Fibroblast of skin of right biceps (primary cell): Measurements from ENCODE around the gene RBSN.
A peak's percentile ranks its signal among the peaks of the same experiment; 100 is the strongest.

Experiments
- DNase-seq: peaks from one replicate; pipeline ENCODE4 v3.0.0-alpha.2; 2013

The RBSN gene

DNA sequence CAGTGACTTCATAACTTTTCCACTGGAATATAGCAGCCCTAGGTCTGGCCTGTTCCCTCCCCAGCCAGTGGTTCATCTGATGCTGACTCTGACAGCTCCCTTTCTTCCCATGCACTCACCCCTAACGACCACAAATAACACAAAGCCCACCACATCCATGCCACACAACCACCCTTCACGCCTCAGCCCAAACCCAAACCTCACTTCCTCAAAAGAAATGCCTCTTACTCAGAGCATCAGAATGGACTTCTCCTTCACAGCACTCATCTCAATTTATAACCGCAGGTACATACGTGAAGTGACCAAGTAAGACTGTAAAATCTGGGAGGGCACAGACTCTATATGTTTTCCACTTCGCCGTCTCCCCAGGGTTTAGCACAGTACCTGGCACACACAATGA is 1.1 kb downstream of the RBSN start:
- DNase-seq: peak; percentile 33

DNA sequence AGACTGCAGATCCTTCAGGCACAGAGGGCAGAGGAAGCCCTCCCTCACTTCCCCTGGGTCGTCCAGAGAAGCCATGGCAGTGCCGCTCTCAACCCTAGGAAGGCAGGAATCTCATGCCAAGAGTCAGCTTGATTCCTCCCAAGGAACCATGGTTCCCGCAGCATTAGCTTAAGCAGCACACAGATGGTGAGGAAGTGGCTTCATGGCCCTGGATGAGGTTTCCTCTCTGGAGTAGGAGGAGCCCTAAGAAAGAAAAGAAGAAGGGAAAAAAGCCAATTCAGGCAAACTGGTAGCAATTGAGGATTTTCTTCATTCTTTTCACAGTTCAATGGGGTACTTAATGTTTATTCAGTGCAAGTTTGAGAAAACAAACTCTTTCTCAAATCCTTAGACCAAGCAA is 2.9 kb downstream of the RBSN start:
- DNase-seq: no peak

DNA sequence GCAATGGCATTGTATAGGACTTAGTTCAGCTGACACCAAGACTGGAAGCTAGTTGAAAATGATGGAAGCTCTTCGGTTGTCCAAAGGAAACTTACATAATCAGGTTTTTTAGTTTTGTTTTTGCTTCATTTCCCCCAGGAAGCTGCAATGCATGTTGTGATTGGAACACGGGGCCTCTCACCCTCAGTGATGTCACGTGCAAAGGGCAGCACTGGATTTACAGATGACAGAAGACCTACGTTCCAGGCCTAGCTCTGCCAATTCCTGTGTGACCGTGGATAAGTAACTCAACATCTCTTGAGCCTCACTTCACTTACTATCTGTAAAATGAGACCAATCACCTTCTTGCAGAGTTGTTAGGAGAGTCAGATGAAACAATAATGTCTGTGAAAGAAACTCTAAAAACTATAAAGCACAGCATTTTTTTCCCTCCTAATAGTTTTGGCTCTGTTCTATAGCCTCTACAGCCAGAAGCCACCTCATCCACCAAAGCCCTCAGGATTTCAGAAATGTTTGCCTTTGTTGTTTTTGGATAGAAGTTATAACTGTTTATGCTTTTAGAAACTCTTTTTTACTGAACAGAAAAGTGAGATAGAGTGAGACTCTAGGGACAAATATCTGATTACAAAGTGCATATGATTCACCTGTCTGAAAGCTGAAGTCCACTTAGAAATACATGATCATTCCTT is 4.6 kb downstream of the RBSN start:
- no peak for DNase-seq

DNA sequence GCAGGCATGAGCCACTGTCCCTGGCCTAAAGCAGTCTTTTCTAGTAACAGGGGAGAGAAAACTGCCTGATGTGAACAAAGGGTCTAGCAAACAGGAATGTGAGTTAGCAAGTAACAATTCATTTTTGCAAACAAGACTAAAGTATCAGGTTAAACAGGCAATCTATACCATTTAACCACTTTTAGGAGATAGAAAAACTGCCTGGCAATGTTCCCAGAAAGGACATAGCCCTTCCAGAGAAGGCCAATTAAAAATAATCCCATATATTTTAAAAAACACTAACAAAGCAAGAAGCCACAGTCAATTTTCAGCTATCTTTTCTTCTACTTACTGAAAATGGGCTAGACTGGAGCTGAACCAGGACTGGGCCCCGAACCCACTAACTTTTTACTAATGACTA is 6.3 kb downstream of the RBSN start:
- no peak for DNase-seq

DNA sequence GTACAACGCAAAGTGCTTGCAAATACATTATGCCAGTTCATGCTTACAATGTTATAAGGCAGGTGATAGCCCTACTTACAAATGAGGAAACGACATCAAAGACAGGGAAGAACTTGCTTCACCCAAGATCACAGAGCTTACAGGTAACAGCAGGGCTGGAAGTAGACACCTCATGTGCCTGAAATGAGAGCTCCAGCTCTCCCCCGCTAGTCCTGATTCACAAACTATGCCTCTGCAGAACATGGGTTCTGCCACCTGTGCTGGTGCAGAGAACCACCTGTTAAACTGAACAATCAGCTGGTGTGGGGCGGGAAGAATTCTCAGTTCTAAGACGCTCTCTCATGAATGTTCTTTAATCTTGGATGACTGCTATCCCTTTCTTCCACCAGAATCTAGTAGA is 7.4 kb downstream of the RBSN start:
- DNase-seq: no peak

DNA sequence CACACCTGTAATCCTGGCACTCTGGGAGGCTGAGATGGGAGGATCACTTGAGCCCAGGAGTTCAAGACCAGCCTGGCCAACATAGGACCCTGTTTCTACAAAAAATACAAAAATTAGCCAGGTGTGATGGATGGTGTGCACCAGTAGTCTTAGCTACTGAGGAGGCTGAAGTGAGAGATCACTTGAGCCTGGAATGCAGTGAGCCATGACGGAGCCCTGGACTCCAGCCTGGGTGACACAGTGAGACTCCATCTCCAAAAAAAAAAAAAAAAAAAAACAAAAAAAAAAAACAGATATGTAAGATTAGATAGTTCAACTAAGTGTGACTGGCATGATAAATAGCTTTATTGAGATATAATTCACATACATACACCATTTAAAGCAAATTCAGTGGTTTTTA is 9.7 kb downstream of the RBSN start:
- DNase-seq: no peak

DNA sequence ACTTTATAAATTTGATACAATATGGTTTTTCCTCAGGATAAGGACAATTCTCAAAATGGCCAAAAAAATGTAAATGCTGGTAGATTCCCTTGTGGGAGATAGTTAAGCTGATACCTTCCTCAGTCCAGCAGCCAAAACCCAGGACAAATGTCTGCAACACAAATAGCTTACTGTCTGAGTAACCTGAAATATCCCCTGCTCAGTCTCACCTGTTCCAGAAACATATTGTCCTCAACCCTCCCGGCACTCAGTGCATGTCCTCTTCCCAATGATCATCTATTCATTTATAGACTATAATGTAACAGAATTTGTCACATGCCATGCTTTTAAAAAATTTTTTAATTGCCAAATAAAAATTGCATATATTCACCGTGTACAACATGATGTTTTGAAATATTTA is 12.2 kb downstream of the RBSN start:
- DNase-seq: no peak

DNA sequence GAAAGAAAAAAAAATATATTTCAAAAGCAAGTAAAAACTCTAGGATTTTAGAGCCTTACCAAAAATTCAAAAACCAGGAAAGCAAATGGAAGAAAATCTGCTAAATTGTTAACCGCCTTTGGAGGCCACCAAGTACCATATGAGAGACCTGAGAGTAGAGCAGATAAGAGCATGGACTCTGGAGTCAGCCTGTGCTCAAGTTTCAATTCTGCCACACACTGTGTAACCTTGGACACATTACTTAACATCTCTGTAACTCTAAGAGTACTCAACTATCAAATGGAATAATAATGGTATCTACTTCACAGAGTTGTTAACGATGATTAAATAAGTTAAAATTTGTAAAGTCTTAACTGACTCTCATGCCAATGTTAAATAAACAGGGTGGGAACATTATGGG is 12.7 kb downstream of the RBSN start:
- DNase-seq: no peak

DNA sequence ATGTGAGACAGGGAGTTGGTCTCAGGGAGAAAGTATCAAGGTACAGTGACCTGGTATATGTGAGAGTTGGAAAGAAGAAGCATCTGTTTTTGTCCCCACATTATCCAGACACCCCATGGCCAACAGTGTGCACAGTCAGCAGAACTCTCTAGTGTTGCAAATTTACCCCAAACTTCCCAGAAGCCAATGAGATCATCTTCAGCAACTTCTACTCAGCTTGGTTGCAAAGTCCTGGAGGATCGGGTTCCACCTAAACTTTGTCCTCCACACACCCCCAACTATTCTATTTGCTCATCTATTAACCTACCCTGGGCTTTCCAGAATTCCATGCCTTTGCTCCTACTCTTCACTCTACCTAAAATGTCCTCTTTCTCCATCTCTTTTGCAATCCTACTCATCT is 15.7 kb downstream of the RBSN start:
- DNase-seq: no peak

DNA sequence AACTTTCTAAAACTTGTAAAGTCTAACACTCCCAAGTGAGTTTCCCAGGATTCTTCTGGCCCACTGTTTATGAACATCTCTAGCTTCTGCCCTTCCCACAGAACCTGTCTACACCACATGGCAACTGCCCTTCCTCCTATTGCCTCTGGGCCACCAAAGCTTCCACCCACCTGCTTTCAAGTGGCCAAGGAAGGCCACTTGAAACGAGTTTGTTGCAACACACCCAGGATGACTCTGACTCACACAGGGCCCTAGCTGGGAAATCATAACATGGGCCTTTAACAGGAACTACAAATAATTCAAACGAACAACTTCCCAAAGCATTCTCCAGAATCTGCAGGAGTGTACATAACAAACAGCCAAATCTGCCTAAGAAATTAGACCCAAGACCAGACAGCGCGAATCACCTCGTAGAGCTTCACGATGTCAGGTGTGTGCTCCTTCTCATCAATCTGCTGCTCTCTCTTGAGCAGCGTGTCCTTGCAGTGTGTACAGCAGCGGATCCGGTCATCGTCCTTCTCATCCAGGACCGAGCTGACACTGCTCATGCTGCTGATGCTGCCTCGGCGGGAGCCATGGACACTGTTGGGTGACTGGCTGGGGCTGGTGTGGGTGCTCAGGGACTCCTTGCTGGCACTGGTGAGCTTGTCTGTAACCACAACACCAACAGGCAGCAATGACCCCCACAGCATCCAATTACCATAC is 16.8 kb downstream of the RBSN start:
- no peak for DNase-seq

DNA sequence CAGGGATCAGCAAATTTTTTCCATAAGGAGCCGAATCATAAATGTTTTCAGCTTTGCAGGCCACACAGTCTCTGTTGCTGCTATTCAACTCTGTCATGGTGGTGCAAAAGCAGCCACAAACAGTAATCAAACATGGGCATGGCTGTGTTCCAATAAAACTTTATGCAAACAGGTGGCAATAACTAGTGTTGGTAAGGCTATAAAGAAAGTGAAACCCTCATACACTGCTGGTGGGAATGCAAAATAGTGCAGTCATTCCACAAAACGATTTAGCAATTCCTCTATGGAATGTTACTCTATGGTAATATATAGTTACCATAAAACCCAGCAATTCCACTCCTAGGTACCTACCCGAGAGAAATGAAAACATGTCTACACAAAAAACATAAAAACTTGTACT is 19.9 kb downstream of the RBSN start:
- no peak for DNase-seq

DNA sequence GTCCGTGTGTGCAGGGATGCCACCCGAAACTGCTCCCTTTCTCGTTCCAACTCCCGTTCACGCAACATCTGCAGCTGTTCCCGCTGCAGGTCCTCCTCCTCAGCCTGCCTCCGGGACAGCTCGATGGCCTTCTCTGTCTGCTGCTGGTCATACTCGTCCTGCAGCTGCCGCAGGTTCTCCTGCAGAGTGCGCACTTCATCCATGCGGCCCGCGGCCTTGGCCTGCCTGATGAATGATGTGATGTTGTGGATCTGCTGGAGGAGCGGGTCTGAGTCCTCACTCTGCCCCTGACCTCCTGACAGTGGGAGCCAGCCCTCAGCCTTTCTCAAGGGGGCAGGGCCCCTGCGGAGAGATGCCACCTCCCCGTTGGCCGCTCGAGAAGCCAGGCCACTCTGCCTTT is 24.4 kb downstream of the RBSN start:
- DNase-seq: no peak

DNA sequence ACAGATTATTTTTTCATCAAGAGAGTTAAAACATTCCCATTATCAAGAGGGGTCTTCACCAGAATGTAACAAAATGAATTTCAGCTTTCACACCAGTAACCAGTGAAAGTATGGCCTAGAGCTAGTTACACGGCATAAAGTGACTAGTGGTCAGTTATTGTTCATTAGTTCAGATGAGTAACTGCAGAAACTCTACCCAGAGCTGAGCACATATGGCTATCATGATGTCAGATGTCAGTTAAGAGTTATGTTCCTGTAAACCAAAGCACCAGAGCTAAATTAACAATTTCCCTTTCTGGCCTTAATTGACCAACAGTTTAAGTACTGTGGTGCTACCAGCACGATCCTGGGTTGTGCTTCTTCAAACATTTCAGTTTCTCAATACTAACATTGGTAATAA is 27.2 kb downstream of the RBSN start:
- no peak for DNase-seq

DNA sequence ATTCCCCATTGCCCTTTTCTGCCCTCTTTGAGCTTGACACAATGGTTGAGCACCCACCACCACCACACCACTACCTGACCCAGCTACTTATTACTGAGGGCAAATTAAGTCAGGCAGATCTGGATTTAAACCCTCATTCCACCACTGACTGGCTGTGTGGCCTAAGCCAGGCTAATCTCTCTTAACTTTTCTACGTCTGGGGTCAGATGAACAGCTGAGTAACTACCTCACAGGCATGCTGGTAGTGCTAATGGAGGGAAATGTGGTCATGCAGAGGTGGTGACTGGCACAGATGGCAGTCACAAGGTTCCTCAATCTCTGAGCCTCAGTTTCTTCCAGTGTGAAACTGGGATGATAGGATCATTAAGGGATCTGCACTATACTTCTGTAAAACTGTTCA is 29.5 kb downstream of the RBSN start:
- no peak for DNase-seq

DNA sequence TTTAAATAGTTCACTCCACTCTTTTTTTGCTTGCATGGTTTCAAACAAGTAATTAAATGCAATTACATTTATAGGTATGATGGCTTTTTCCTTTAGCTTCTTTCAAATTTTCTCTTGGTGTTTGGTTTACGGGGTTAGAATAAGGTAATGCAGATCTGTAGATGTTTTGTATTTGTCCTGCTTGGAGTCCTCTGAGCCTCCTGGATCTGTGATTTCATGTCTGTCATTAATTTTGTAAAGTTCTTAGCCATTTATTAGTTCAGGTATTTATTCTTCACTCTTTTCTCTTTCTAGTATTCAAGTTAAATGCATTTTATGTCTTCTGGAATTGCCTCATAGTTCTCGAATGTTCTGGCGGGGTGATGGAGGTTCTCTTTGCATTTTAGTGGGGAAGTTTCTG is 32.5 kb downstream of the RBSN start:
- no peak for DNase-seq

DNA sequence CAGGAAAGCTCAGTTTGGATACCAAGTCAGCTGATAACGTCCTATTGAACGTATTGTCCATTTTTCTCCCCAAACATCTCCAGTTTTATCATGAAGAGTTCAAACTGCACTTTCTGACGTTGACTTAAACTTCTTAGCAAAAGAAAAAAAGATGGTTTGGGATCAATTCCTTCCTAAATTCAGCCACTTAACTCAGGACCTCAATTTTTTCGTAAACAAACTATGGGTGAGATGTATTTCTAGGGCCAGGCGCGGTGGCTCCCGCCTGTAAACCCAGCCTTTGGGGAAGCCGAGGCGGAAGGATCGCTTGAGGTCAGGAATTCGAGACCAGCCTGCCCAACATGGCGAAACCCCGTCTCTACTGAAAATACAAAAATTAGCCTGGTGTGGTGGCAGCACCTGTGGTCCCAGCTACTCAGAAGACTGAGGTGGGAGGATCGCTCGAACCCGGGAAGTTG is 33.4 kb downstream of the RBSN start:
- no peak for DNase-seq

DNA sequence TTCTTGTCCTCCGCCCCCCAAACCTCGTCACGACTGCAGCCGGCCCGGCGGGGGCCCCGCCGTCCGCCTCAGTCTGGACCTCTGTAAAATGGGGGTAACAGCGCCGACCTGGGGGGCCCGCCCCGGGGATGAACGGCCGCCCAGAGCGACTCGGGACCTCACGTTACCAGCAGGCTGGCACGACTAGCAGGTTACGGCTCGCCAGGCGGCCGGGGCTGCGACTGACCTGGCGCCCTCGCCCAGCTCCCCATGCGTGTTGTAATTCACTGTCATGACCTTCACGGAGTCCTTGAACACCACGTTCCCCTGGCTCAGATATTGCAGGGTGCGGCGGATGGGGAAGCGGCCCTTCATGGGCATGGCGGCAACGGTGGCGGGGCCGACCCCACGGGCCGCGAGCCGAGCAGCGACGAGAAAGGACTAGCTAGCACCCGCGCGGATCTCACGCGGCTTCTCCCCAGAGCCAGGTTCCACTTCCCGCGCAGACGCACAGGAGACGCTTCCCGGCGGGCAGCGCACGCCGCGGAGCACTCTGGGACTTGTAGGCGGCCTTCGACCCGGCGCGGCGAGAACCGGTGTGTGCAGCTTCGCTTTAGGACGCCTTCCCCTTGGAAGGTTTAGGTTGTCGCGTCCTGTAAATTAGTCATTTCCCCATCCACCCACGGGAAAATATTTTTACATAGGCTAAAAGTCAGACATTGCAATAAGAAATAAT is 34.0 kb downstream of the RBSN start, which contains the start of gene MRPS25:
TSS of gene MRPS25 (minus strand) at position 481 of the 715 bp plus-strand sequence. CDS start at position 360, 121 bp downstream.
- DNase-seq: peak; percentile 90

DNA sequence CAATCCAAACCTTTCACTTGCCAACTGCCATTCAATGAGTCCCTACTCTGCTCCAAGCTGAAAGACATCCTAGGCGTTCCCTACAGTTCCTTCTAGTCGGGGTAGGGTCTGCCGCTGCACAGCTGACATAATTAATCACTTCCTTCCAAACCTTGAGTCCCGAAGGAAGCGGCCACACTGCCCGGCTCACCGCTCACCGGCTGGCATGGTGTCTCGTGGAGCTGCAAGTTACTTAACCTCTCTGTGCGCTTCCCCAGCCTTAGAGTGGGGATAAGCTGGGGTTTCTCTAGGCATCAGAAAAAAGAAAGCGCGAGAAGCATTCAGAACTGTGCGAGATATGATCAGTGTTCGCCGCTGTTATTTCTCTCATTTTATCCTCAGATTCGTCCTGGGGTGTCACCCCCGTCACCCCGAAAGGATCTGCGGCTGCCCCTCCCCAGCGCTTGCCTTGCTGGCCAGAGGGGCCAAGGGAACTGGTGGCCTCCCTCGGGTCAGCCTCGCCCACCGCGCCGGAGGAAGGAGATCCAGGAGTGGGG is 34.6 kb downstream of the RBSN start:
- DNase-seq: peak; percentile 19

DNA sequence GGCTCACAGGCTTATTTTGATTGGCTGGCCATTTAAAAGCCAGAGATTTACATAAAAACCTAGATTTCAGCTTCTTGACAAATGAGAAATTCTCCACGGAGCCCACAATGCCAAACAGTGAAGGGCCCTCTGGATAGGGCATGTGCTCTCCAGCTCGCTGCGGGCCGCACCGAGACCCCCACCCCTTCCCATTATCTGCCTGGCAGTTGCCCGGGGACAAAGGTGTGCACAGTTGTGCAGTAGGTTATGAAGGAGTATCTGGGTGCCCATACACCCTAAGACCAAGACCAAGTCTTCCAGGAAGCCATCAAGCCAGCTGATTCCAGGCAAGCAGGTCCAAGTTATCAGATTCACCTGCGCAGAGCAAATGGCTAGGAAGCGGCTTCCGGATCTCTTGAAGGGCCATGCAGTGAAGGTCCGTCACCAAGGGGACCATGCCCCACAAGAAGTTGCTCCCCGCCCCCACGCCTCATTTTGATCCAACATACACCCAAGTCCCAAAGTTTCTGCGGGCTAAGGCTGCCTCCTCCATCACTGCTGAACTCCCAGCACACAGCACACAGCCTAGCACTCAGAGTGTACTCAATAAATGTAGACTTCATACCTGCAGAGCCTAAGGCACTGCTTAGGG is 35.2 kb downstream of the RBSN start:
- no peak for DNase-seq

DNA sequence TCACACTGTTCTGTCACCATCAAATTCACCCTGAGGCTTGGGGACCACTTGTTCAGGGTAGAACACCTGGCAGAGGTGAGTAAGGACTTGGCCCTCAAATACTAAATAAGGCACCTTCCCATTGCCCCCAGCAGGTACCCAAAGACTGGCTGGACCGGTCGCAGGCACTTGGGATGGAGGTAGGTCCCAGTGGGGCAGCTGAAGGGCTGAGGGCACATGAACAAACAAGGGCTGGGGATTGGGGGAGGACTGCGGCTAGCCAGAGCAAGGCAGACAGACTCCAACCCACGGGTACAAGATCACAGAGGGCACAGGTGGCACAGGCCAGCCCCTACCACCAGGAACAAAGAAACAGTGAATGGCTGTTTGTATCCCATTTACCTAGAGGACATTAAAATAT is 35.7 kb downstream of the RBSN start:
- no peak for DNase-seq

DNA sequence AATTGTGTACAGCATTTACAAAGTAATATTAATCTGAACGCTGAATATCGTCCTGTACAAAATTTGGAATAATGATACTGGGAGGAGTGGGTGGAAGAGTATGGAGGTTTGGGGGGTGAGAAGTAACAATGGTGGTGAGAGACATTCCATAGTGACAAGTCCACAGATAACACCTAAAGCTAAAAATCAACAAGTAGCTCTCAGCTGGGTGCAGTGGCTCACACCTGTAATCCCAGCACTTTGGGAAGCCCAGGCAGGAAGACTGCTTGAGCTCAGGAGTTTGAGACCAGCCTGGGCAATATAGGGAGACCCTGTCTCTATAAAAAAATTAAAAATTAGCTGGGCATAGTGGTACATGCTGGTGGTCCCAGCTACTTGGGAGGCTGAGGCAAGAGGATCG is 38.9 kb downstream of the RBSN start:
- no peak for DNase-seq

DNA sequence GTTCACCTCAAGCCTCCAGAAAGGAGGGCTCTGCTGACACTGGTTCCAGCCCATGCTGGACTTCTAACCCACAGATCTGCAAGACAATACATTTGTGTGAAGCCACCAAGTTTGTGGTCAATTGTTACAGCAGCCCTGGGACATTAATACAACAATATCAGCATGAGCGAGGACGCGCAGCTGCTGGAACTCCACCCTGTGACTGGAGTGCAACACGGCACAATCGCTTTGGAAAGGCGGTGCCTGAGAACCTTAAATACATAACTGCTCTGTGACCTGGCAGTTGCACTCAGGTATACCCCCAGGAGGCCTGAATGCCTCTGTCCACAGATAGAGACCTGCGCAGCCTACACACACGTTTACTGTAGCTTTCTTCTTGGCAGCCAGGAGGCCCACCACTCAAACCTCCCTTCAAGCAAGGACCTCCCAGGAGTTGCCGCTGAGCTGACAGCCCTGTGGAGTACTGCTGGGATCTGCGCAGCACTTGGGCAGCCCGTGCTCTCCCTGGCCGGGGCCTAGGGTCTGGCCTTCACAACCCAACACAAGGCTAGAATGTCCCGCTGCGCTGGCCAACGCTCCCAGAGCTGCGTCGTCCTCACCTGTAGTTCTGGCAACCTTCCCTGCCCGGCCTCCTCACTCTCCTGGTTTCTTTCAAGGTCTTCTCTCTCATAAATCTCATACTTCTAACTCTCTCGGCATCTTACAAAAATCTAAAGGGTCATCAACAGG is 42.1 kb downstream of the RBSN start:
- DNase-seq: no peak
